Right ventricle myocardium superior (tissue), 1 donor: ENCODE measurements around the gene PON3. TPM values are rescaled to one million over a fixed set of nuclear protein-coding genes. Genes with fewer than 3 reads are reported as not detected.

Experiments
- ATAC-seq: fragments of 200-7000 bp; cut with Tn5 transposase; one replicate; pipeline ENCODE4 v1.9.1; 2020; ENCODE audit warnings: mild to moderate bottlenecking; ENCODE audit not compliant: poor library complexity
- DNase-seq: peaks from one replicate; pipeline ENCODE4 v3.0.0-alpha.2; 2020
- intact Hi-C: fragments of 100-400 bp; cut with DNase I; formaldehyde crosslinking; loops from one replicate; pipeline ENCODE4 v1.11.2; 2022
- long read RNA-seq: library from polyadenylated mRNA; unstranded; transcript quantifications from one replicate; pipeline ENCODE4 v2.0.0, GENCODE V29; 2021
- total RNA-seq: library from RNA; stranded (reverse); fragmentation: NEBNext Ultra II Directional; extraction: Animal tissue kit (Norgen Biotek cat#: 25700); gene quantifications from one replicate; pipeline ENCODE4 v1.2.1, GENCODE V29; 2021
- donor health status: DM: no; HTN: yes; CAD: no; lungs with severe emphysema.

Gene PON3
- 0.56 TPM for total RNA-seq
- long read RNA-seq: 0 reads

- intact Hi-C loops: no loop called here
- ATAC-seq (peak; percentile 71), DNase-seq (no peak)
Observed at GRCh38 chr7:95396136-95397032, at the start of gene PON3. PON3 (minus strand) TSS chr7:95396375; CDS start chr7:95396350, 25 bp downstream.

GRCh38 chr7:95444796-95445195 is 48.6 kb upstream of the PON3 start:
- ATAC-seq: no peak
- intact Hi-C loops: no loop called here
- DNase-seq: no peak

DNA sequence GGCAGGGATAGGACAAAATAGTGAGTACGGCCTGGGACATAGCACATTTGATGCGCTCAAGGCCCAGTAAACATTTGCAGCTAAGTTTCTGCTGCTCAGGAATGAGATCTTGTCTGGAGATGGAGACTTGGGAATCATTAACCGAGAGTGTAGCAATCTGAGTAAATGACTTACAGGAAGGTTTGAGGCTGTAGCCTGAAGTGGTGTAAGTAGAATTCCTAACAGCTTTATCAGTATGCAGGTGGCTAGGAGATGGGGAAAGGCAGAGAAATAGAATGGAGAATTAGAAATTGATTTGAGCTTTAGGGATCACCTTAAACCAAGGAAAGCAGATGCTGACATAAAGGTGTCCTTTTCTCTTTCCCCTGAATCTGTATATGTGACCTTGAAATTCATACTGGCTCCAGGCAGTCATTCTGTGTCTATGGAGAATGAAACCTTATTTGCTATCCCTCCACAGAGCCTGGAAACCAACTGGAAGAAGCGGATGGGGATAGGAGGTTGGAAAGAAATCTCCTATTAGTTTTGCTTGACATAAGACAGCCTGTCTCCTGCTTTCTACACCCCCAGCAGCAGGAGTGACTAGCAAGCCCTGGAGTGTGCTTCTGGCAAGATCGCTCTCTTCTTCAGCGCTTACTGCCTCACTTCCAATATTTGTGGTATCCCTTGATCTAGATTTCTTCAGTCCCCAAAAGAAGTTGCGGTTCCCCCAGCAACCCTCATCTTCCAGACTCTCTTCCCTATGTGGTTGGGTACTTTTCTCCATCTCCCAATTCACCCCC is 45.1 kb upstream of the PON3 start:
- ATAC-seq (no peak), DNase-seq (no peak)
- intact Hi-C loops: no loop called here

GRCh38 chr7:95440394-95441038 is 44.3 kb upstream of the PON3 start:
- no peak for ATAC-seq
- intact Hi-C loops: no loop called here
- DNase-seq: no peak

- intact Hi-C loops: no loop called here
- no peak for ATAC-seq
Observed at GRCh38 chr7:95436407-95436806, 40.2 kb upstream of the PON3 start.

GRCh38 chr7:95435422-95435780 is 39.2 kb upstream of the PON3 start:
- ATAC-seq: no peak
- intact Hi-C loops: no loop called here
- no peak for DNase-seq

More at GRCh38 chr7:95436407-95436806, 40.2 kb upstream of the PON3 start:
- DNase-seq: no peak

- peak; percentile 92 for DNase-seq
- intact Hi-C loops: no loop called here
- ATAC-seq: peak; percentile 100
Observed at GRCh38 chr7:95434557-95435421, 38.6 kb upstream of the PON3 start, which contains the start of gene PON2. PON2 (minus strand) TSS chr7:95435028; CDS start chr7:95434951, 77 bp downstream.

DNA sequence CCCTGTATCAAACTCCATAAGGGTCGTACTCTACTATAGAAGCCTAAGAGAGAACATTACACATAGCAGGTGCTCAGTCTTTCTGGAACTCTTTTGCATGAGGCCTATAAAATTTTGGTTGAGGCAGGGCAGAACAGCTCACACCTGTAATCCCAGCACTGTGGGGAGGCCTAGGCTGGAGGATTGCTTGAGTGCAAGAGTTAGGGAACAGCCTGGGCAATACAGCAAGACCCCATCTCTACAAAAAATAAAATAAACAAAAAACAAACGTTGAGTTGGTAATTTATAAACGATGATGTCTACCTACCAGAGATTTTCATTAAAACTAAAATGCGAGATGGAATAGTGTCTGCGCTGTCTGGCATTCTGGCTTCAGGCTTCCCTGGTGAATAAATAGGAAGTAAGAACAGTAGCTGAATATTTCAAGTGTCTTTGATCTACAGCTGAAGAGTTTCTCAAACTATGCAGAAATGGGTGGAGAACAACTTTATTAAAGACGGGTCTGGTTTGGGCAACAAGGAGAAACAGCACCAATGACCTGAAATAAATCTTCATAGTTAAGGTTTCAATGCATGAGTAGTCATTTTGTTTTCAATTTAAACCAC is 37.9 kb upstream of the PON3 start:
- ATAC-seq: peak; percentile 19
- intact Hi-C loops: no loop called here
- DNase-seq: no peak

DNA sequence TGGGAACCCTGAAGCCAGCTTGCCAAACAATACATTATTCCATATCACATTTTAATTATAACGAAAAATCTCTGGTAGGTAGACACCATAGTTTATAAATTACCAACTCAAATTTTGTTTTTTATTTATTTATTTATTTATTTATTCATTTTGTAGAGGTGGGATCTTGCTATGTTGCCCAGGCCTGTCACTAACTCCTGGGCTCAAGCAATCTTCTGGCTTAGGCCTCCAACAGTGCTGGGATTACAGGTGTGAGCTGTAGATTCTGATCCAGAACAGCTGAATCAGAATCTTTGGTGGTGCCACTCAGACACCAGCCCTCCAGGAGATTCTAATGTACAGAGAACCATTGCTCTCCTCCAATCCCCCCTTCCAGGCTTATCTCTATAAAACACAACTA is 37.0 kb upstream of the PON3 start:
- intact Hi-C loops: no loop called here
- no peak for DNase-seq
- ATAC-seq: no peak

- ATAC-seq: no peak
- DNase-seq: no peak
- intact Hi-C loops: no loop called here
Observed at GRCh38 chr7:95432606-95433005, 36.4 kb upstream of the PON3 start.

DNA sequence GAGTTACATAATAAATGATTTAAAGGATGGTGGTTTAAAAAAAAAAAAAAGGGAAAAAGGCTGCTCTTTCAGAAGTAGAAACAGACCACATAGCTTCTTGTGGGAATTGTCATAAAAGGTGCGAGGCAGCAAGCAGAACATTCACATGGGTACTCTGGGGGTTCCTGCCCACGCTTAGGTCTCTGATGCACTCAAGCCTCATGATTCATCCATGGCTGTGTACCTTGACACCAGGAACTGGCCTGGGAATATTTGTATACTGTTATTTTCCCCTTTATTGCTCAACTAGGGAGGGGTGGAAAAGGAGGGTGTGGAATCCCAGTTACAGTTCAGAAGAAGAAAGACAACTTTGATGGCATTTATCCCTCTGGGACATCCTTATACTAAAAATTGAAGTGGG is 34.7 kb upstream of the PON3 start:
- intact Hi-C loops: no loop called here
- ATAC-seq: no peak
- DNase-seq: no peak

GRCh38 chr7:95429241-95429990 is 33.2 kb upstream of the PON3 start:
- DNase-seq (no peak), ATAC-seq (no peak)
- intact Hi-C loops: no loop called here

DNA sequence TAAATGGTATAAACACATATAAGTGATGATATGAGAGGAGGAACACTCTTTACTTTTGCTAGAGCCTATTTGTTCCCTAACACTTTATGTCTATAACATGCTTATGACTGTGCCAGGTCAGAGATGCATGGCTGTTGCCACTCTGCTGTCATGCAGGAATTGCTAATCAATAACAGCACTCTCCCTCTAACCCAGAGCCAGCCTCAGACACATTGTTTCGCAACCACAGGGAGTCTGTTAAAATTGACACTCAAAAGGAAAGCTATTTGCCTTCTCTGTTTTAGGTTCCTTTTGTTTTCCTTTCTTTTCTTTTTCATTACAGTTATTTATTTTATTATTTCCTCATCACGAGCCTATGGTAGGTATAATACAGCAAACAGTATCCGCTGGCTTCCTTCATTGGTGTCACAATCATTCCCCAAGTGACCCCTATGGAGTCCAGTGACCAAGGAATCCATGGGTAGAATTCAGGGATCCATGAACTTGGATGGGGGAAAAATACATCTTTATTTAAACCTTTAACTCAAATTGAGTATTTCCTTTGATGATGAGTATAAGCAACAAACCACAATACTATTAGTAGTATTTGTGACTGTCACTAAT is 31.8 kb upstream of the PON3 start:
- DNase-seq: no peak
- ATAC-seq: no peak
- intact Hi-C loops: no loop called here

GRCh38 chr7:95427166-95427565 is 31.0 kb upstream of the PON3 start:
- intact Hi-C loops: no loop called here
- ATAC-seq (no peak), DNase-seq (no peak)

- intact Hi-C loops: no loop called here
- ATAC-seq (no peak), DNase-seq (no peak)
Observed at GRCh38 chr7:95425694-95426093, 29.5 kb upstream of the PON3 start.

DNA sequence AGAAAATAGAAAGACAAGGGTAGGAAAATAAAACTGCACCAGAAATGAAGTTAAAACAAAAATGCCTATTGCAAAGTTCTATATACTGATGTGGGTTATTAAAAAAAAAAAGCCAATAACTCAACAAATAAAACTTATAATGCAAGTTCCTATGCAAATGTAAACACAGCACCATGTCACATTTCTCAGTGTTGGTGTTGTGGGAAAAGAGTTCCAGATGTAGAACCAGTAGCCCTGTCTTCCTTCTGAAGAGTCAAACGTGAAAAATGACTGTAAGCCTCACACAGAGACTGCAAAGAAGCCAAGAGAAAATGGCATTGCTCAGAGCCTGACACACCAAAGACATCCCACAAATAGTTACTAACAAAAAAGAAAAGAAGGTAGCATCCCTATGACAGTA is 28.5 kb upstream of the PON3 start:
- no peak for DNase-seq
- ATAC-seq: no peak
- intact Hi-C loops: no loop called here

DNA sequence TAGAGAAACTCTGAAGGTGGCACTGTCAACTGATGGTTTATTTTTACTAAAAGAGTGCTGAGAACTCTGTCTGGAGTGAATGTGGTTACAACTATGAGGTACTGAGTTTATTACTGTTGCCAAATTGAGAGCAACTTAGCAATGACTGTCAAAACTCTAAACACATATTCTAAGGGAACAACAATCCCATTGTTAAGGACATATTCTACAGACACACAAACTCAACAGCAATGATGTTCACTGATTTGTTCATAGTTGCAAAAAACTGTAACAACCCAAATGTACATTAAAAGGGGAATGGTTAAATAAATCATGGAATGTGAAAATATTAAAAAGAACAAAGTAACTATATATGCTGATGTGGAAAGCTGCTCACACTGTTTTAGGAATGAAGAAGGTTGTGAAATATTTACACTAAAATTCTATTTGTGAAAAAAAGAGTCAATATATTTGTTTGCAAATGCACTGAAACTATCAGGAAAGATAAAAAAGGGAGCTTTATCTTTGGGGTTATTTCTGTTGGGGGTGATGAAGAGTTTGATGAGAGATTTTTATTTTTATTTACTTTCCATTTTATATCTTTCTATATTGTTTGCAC is 25.8 kb upstream of the PON3 start:
- ATAC-seq (peak; percentile 34), DNase-seq (no peak)
- intact Hi-C loops: no loop called here
